Raji (cell line): Measurements from ENCODE around the gene CDH15.

Experiments
- POLR2A ChIP-seq: IDR thresholded peaks from 2 replicates; pipeline ENCODE4 v1.6.1; 2011; ENCODE audit warnings: low read depth, low read length, control low read depth; ENCODE audit not compliant: insufficient read depth

The CDH15 gene

DNA sequence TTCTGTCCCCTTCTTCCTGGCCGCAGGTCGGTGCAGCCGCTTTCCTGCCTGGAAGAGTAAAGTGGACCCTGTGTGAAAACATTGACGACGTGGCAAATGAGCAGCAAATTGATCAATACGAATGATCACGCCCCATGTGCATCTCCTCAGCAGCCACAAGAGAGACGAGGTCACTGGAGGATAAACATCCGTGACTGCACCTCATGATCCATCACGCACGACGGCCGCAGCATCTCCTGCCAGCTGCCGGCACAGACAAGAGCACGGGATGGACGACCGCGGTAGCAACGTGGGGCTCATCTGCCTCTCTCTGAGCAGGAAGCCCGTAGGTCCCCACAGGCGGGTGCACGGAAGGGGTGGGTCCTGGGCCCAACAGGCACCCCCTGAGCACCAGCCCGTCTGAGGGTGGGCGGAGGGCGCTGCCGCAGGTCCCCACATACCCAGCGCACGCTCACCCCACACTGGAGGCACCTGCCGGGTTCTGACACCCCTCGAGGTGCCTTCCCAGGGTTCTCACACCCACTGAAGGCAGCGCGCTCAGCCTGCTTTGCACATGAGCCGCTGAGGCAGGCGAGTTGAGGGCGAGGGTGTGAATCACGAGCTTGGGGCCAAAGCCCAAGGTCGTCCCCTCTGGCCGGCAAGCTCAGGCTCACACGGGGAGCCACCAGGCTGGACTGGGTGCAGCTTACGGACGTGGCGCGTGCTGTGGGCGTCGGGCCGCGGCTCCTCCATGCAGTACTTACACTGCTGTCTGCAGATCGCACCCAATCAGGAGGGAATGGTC is 12.3 kb upstream of the CDH15 start:
- TF ChIP-seq POLR2A = no peak

DNA sequence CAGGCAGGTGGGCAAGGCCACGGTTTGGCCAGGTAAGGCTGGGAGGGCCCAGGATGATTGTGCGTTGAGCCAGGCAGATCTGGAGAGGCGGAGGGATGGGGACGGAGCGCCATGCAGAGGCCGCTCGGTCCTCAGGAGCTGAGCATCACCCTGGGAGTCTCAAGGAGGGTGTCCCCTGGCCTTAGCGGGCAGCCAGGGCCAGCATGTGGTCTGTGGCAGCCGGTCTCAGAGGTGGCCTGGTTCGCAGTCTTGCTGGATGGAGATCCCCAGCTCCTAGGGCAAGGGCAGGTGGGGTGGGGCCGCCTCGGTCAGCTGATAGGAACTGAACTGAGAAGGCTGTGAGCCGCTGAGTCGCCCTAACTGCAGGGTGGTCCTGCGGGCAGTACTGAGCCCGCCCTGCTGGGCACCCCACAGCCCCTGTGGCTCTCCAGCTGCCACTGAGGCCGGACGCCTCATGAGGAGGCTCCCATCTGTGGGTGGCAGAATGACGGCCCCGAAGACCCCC is 11.6 kb upstream of the CDH15 start:
- no peak for TF ChIP-seq POLR2A

DNA sequence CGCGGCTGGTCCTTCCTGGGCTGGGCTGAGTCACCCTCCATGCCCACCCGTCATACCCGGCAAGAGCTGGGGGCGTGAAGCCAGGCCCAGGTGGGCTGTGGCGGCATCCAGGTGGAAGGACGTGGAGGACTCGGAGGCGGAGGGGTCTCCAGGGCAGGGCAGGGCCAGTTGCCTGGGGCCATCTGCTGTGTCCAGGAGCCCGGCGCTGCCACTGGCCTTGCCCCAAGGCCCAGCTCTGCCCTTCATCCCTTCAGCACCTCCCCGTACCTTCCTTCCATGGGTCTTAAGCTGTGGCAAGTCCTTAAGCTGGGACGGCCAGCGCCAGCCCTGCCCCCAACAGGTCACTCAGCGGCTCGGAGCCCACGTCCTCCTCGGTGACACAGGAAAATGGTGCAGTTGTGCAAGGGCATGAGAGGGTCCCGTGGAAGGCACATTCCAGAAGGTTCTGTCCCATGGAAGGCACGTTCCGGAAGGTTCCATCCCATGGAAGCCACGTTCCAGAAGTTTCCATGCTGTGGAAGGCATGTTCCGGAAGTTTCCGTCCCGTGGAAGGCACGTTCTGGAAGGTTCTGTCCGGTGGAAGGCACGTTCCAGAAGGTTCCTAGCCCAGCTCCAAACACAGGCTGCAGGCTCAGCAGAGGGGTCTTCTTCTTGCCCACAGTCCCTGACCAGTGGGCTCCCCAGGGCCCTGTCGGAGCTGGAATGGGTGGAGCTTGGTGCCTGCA is 10.4 kb upstream of the CDH15 start:
- no peak for TF ChIP-seq POLR2A

DNA sequence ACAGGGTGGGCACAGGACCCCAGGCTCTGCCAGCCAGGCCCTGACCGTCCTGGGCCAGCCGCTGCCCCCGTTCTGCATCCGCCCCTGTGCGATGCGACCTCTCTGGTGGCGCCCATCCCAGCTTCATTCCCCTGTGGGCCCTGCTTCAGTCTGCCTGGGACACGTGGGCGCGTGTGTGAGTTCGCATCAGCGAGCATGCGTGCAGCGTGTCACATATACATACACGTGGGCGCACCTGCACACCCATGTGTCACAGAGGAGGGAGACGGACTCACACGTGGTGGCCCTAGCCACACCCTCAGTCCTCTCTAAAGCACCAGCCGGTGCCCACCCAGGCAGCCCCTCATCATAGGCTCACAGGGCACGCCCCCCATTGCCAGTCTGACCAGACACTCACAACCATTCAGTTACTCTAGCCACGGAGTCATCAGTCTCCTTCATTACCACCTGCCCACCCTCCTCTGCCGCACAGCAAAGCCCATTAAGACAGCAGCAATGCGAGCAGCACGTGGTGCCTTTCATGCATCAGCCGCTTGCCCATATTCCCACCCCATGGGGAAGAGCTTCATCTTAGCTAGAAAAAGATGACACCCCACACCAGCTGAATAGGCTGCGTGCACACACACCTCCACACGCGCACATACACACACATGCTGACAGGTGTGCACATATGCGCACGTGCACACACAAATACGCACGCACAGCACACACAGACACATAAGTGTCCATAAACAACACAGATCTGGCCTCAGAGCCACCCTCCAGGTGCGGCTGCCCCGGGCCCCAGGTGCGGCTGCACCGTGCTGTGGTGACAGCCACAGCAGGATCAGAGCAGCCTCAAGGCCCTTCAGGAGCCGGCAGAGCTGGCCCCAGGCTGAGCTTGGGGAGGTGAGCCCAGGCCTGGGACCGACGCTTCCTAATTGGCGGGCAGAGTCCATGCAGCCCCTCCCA is 9.5 kb upstream of the CDH15 start:
- TF ChIP-seq POLR2A = no peak

DNA sequence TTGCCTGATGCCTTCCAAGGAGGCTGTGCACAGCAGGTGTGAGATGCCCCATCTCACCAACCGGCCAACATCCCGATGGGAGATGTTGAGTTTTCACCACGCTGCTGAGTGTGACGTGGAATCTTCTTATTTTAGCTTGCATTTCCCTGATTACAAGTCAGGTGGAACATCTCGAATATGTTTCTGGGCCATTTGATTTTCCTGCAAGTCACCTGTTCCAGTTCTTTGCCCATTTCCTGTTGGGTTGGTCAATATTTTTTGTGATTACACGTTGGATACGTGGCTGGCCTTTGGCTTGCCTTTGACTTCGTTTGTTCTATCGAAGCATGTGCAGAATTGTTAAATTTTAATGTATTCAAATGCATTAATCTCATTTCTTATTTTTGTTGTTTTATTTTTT is 8.3 kb upstream of the CDH15 start:
- TF ChIP-seq POLR2A = no peak

DNA sequence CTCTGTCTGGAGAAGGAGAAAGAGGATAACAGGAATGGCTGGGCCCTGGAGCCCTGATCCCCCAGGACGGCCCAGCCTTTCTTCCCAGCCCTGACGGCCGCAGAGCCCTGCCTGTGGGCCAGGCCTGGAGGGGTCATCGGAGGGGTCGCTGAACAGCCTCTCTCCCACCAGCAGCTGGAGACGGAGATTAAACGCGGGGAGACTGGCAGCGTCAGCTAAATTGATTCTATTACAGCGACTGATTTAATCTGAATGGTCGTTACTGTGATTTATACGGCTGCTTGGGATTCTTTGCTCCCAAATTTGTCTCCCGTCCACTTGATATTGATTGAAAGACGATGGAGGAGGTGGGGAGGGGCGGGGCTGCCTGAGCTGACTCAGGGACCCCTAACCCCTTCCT is 7.1 kb upstream of the CDH15 start:
- TF ChIP-seq POLR2A = no peak

DNA sequence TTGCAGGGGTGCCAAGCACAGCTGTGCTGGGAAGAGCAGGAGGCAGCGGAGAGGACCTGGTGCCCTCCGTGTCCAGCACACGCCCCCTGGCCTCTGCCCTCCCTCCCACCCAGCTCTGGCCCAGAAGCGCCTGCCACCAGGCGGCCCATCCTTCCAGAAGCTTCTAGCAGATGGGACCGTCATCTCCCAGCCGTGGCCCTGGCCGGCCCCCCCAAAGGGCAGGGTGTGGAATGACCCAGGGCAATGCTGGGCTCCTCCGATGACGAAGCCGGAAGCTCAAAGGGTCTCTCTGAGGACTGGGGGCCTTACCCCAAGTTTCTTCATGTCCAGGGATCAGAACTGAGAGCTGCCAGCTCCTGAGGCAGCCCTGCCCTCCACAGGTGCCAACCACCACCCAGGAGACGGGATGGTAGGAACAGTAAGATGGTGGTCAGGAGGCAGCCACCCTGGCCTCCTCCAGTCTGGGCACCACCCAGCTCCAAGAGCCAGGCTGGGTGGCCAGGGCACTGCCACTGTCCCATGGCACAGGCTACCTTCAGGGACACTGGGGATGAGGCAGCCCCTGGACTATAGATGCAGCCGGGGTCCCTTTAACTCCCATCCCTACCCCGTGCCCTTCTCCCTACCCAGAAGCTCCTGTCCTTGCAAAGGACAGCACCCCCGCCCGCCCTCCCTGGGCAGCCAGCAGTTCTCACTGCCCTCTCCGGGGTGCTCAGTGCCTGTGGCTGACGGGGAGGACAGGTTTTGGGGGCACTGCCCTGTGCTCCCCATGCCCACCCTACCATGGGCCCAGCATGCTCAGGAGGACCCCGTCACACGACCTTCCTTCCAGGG is 6.5 kb upstream of the CDH15 start:
- no peak for TF ChIP-seq POLR2A

DNA sequence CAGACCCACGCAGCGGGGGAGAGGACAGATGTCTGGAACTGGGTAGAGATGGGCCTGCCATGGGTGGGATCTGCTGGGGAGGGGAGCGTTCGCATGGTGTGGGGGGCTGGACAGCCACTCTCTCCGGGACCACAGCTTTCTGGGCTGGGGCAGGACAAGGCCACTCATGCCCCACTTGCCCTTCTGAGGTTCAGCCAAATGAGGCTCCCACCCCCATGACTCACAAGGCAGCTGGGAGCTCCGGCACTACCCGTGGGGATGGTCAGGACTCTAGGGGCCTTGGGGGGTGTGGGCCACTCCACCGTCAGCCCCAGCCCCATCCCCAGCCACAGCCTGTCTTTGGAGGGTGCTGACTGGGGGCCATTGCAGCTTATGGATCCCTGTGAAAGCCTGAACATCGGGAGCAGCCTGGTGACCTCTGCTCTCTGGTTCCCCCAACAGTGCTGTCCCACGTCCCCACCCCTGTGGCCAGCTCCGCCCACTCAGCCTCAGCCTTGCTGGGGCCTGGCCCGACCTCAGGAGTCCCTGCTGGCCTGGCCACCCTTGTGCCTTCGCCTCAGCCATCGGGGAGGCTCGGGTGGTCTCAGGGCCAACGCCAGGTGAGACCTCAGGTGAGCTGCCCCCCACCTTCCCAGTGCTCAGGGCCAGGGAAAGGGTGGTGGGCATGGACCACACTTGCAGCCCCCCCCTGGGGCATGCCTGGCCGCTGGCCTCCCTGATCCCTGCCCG is 4.7 kb upstream of the CDH15 start:
- TF ChIP-seq POLR2A = no peak

DNA sequence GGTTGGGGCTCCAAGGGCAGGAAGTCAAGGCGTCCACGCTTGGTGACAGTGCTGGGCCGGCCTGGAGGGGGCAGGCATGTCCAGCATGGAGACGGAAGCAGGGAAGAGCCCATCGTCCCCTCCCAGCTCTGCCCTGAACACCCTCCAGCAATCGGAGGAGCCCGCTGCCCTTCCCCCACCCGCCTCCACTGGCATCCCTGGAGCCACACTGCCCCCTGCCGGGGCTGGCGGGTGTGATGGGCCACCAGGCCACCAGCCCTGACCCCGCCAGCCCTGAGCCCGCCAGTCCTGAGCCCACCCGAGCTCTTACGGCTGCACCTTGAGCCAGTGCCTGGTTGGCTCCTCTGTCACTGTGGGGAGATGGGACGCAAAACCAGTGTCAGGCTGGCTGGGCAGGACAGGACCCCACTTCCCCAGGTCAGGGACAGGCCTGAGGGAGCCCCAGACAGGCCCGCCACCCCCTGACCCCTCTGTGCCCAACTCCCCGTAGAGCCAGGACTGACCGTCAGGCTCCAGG is 4.1 kb upstream of the CDH15 start:
- no peak for TF ChIP-seq POLR2A

DNA sequence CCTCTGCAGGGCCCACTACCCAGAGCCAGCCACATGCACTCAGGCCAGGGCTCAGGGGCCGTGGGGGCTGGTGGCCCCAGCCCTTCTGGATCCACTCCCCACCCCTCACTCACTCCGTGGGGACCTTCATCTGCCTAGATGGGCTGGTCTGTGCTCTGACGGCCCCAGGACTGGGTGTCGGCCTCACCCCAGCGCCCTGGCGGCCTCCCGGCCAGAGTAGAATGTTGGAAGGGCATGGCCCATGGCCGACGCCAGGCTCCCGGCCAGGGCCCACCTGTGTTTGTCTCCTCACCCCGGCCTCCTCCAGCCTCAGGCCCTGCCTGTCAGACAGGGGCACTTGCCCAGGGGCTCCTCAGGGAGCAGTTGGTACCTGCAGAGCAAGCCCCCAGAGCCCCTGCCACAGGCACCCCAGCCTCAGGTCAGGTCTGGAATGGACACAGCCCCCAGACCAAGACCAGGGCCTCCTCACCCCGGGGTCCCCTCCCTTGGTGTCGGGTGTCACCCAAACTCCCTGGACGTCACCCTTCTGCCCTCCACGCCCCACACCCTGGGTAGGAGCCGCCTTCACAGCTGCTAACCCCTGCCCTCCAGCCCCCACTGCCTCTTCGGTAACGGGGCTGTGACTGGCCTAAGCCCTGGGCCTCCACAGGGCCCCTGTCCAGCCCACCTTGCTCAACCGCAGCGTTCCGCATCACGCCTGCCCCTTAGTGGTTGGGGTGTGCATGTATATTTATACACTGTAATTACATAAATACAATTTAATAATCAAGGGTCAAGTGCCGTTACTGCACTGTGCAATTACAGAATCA is 3.0 kb upstream of the CDH15 start:
- TF ChIP-seq POLR2A = no peak

DNA sequence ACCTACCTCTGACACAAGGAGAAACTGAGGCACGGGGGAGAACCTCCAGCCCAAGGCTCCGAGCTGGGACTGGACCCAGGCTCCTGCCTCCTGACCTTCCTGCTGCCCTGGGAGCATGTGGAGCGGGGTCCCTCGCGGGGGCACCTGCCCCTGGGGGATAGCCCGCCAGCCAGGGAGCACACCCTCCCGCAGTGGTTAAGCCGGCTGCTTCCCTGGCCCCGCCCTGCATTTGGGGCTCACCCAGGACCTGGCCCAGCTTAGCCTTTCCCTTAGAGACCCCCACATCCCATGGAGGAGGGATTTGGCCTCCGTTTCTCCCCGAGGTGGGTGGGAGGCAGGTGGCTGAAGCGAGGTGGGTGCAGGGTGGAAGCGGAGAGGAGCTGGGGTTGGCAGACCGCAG is 1.8 kb upstream of the CDH15 start:
- no peak for TF ChIP-seq POLR2A

DNA sequence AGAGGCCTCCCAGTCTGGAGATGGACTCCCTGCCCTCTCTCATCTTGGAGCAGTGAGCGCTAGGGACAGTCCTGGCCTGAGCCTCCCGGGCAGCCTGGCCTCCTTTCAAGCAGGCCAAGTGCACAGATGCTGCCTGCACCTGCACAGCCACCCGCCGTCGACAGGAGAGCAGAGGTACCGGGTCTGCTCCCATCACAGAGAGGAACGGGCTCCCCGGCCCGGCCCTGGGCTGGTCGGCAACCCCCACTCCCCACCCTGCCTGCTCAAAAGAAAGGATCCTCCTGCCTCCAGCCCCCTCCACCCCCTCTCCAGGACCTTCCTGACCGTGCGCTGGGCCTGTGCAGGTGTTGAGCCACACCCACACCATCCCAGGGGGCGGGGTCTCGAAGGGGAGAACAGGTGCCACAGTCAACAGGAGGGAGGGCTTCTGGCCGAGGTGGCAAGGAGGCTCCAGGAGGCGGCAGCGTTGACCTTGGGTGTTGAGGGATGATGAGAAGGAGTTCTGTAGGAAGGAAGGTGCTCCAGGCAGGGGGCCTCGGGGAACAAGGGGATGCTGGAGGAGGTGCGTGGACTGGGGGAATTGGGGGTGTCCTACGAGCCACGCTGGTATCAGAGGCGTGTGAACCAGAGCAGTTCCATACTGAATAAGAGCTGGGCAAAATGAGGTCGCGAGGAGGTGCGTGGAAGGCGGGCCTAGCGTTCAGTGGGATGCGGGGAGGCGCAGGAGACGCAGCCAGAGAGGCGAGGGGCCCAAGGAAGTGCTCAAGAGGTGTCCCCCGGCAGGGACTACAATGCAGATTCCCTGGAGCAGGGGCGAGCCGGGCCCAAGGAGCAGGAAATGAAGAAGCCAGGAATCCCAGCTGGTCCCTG is 967 bp upstream of the CDH15 start:
- TF ChIP-seq POLR2A = no peak
